Osteocyte (in vitro differentiated cells): ENCODE results near the gene PPP1R12A. TPM values are rescaled to one million over a fixed set of nuclear protein-coding genes. Genes with fewer than 3 reads are reported as not detected.
"Not testable (repeated sequence)": the region's sequence is repeated elsewhere in the genome, so short reads cannot be mapped to it uniquely, and the experiment has no call there.

Experiments
- DNase-seq: peaks from one replicate; pipeline ENCODE4 v3.0.0; 2021; ENCODE audit warnings: mixed read lengths; ENCODE audit not compliant: unreplicated experiment; ENCODE audit errors: extremely low spot score
- H3K27ac Mint-ChIP-seq: one replicate; pipeline ENCODE4 v1.8.0; 2021; ENCODE audit warnings: mild to moderate bottlenecking, mixed read lengths; ENCODE audit not compliant: unreplicated experiment
- H3K27me3 Mint-ChIP-seq: one replicate; pipeline ENCODE4 v1.8.0; 2021; ENCODE audit warnings: mixed read lengths; ENCODE audit not compliant: unreplicated experiment
- H3K36me3 Mint-ChIP-seq: one replicate; pipeline ENCODE4 v1.8.0; 2021; ENCODE audit warnings: mixed read lengths; ENCODE audit not compliant: unreplicated experiment
- H3K4me1 Mint-ChIP-seq: one replicate; pipeline ENCODE4 v1.8.0; 2021; ENCODE audit warnings: mixed read lengths; ENCODE audit not compliant: unreplicated experiment
- H3K4me3 Mint-ChIP-seq: one replicate; pipeline ENCODE4 v1.8.0; 2021; ENCODE audit warnings: mild to moderate bottlenecking, moderate library complexity, mixed read lengths; ENCODE audit not compliant: unreplicated experiment
- H3K9me3 Mint-ChIP-seq: one replicate; pipeline ENCODE4 v1.8.0; 2021; ENCODE audit warnings: mixed read lengths; ENCODE audit not compliant: unreplicated experiment
- total RNA-seq: library from RNA; stranded (reverse); gene quantifications from 2 replicates; pipeline ENCODE4 v1.2.1, GENCODE V29; 2021
- TF ChIP-seq, protein P1 (sequence below): fragments of 200-600 bp; sonication (generic); IDR thresholded peaks from 2 replicates; pipeline ENCODE4 v1.5.0; 2021; ENCODE audit warnings: antibody characterized with exemption, mild to moderate bottlenecking, moderate library complexity

PPP1R12A gene
- total RNA-seq, 1 donor from 2014 or later = 116 TPM

- Mint-ChIP-seq H3K4me3 (no peak overlapping the region), H3K4me1 (no peaks in the 10 kb centered on the region), H3K27me3 (no peaks in the 10 kb centered on the region), H3K27ac (no peak overlapping the region), H3K9me3 (peaks cover 4% of the 10 kb centered on the region), H3K36me3 (peaks cover 2% of the 10 kb centered on the region)
- no peak for DNase-seq
- TF ChIP-seq, protein P1, sequence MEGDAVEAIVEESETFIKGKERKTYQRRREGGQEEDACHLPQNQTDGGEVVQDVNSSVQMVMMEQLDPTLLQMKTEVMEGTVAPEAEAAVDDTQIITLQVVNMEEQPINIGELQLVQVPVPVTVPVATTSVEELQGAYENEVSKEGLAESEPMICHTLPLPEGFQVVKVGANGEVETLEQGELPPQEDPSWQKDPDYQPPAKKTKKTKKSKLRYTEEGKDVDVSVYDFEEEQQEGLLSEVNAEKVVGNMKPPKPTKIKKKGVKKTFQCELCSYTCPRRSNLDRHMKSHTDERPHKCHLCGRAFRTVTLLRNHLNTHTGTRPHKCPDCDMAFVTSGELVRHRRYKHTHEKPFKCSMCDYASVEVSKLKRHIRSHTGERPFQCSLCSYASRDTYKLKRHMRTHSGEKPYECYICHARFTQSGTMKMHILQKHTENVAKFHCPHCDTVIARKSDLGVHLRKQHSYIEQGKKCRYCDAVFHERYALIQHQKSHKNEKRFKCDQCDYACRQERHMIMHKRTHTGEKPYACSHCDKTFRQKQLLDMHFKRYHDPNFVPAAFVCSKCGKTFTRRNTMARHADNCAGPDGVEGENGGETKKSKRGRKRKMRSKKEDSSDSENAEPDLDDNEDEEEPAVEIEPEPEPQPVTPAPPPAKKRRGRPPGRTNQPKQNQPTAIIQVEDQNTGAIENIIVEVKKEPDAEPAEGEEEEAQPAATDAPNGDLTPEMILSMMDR = no peak
Observed at GRCh38 chr12:79949098-79949497, 14.2 kb upstream of the PPP1R12A start.

GRCh38 chr12:79945433-79945832 lies 10.5 kb upstream of the PPP1R12A start:
- H3K27ac Mint-ChIP-seq = no peak overlapping the region
- TF ChIP-seq, protein P1 = no peak
- H3K4me1 Mint-ChIP-seq = no peaks in the 10 kb centered on the region
- H3K27me3 Mint-ChIP-seq = no peaks in the 10 kb centered on the region
- no peak for DNase-seq
- H3K36me3 Mint-ChIP-seq = peaks cover 1% of the 10 kb centered on the region
- no peak overlapping the region for H3K4me3 Mint-ChIP-seq
- no peaks in the 10 kb centered on the region for H3K9me3 Mint-ChIP-seq

DNA sequence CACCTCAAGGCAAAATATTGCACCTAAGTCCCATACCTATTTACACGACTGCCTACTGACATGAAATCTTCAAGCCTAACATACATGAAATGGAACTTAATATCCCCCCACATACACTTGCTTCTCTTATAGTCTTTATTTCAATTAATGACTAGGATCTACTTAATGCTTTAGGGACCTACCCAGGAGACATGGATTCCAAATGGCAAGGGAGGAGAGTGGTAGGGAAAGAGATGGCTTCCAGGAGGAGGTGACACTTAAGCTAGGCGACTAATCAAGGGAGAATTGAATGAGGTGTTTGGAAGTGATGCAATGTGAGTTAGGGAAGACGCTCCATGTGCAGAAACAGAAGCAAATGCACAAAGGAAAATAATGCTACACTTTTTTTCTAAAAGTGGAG lies 9.7 kb upstream of the PPP1R12A start:
- peaks cover 1% of the 10 kb centered on the region for H3K36me3 Mint-ChIP-seq
- no peaks in the 10 kb centered on the region for H3K4me1 Mint-ChIP-seq
- H3K27me3 Mint-ChIP-seq = no peaks in the 10 kb centered on the region
- H3K9me3 Mint-ChIP-seq = no peaks in the 10 kb centered on the region
- no peak overlapping the region for H3K27ac Mint-ChIP-seq
- no peak overlapping the region for H3K4me3 Mint-ChIP-seq
- no peak for DNase-seq
- TF ChIP-seq, protein P1 = no peak

- H3K9me3 Mint-ChIP-seq, H3K4me3 Mint-ChIP-seq, H3K4me1 Mint-ChIP-seq, H3K27me3 Mint-ChIP-seq, H3K27ac Mint-ChIP-seq, H3K36me3 Mint-ChIP-seq, DNase-seq: not testable (repeated sequence)
Observed at GRCh38 chr12:79942846-79943245, 7.9 kb upstream of the PPP1R12A start.

DNA sequence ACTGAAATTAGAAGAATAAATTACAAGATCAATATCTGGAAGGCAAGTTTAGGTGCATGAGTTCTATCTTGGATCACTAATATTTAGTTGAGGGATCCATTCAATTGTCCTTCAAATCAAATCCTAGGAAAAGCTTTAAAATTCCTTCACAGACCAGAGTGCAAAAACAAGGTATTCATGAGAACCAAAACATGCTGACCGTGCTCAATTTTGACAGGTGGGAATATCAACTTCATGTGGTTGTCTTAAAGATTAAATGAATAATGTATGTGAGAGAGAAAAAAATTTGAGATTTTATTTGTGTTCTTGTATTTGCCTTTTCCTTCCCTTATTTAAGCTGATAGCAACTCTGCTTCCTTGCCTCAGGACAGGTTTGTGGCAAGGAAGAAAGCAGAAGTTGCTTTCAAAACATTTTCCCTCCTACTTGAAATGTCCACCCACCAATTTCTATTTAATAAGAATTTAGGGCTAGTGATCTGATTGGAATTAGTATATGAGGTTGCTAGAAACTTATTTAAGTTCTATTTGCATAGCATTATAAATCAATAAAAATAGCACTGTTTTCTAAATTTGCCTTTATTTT lies 4.9 kb upstream of the PPP1R12A start:
- peaks cover 6% of the 10 kb centered on the region for H3K4me1 Mint-ChIP-seq
- TF ChIP-seq, protein P1 = no peak

GRCh38 chr12:79938843-79939242 lies 3.9 kb upstream of the PPP1R12A start:
- Mint-ChIP-seq H3K27me3 (no peaks in the 10 kb centered on the region), H3K36me3 (no peaks in the 10 kb centered on the region), H3K4me1 (peaks cover 6% of the 10 kb centered on the region), H3K27ac (no peak overlapping the region), H3K9me3 (no peaks in the 10 kb centered on the region), H3K4me3 (no peak overlapping the region)
- TF ChIP-seq, protein P1 = no peak
- no peak for DNase-seq

More for the DNA sequence above, 4.9 kb upstream of the PPP1R12A start:
- Mint-ChIP-seq H3K9me3 (no peaks in the 10 kb centered on the region), H3K27ac (no peak overlapping the region), H3K36me3 (no peaks in the 10 kb centered on the region), H3K27me3 (no peaks in the 10 kb centered on the region), H3K4me3 (no peak overlapping the region)
- DNase-seq = no peak
